ENCODE results near the gene YTHDC1. TPM values are rescaled to one million over a fixed set of nuclear protein-coding genes. Genes with fewer than 3 reads are reported as not detected.

Gene YTHDC1
- total RNA-seq, 1 donor from 2014 or later = 46.2 TPM

GRCh38 chr4:68336530-68336929 is 13.4 kb downstream of the YTHDC1 start:
- no peaks in the 10 kb centered on the region for H3K9me3 ChIP-seq (replicated peaks)
- intact Hi-C loops (cut with micrococcal nuclease) = no loop called here
- no peak overlapping the region for H3K27ac ChIP-seq (replicated peaks)
- TF ChIP-seq, protein P1, sequence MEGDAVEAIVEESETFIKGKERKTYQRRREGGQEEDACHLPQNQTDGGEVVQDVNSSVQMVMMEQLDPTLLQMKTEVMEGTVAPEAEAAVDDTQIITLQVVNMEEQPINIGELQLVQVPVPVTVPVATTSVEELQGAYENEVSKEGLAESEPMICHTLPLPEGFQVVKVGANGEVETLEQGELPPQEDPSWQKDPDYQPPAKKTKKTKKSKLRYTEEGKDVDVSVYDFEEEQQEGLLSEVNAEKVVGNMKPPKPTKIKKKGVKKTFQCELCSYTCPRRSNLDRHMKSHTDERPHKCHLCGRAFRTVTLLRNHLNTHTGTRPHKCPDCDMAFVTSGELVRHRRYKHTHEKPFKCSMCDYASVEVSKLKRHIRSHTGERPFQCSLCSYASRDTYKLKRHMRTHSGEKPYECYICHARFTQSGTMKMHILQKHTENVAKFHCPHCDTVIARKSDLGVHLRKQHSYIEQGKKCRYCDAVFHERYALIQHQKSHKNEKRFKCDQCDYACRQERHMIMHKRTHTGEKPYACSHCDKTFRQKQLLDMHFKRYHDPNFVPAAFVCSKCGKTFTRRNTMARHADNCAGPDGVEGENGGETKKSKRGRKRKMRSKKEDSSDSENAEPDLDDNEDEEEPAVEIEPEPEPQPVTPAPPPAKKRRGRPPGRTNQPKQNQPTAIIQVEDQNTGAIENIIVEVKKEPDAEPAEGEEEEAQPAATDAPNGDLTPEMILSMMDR (IDR thresholded peaks at IDR 0.05; ENCODE audit: borderline replicate concordance) = no peak
- peaks cover 75% of the 10 kb centered on the region for H3K4me1 ChIP-seq
- H3K27me3 ChIP-seq (ENCODE audit: low read depth) = no peaks in the 10 kb centered on the region
- DNase-seq = no peak
- H3K36me3 ChIP-seq = peaks cover 56% of the 10 kb centered on the region
- H3K4me3 ChIP-seq = no peak overlapping the region

- peaks cover 9% of the 10 kb centered on the region for H3K4me1 ChIP-seq
- TF ChIP-seq, protein P1 (IDR thresholded peaks at IDR 0.05; ENCODE audit: borderline replicate concordance) = no peak
- DNase-seq = no peak
- no peak overlapping the region for H3K27ac ChIP-seq (replicated peaks)
- no peak overlapping the region for H3K4me3 ChIP-seq
- H3K9me3 ChIP-seq (replicated peaks) = no peaks in the 10 kb centered on the region
- peaks cover 87% of the 10 kb centered on the region for H3K36me3 ChIP-seq
- intact Hi-C loops (cut with micrococcal nuclease) = no loop called here
- H3K27me3 ChIP-seq (ENCODE audit: low read depth) = no peaks in the 10 kb centered on the region
Observed at GRCh38 chr4:68326141-68326540, 23.7 kb downstream of the YTHDC1 start.

DNA sequence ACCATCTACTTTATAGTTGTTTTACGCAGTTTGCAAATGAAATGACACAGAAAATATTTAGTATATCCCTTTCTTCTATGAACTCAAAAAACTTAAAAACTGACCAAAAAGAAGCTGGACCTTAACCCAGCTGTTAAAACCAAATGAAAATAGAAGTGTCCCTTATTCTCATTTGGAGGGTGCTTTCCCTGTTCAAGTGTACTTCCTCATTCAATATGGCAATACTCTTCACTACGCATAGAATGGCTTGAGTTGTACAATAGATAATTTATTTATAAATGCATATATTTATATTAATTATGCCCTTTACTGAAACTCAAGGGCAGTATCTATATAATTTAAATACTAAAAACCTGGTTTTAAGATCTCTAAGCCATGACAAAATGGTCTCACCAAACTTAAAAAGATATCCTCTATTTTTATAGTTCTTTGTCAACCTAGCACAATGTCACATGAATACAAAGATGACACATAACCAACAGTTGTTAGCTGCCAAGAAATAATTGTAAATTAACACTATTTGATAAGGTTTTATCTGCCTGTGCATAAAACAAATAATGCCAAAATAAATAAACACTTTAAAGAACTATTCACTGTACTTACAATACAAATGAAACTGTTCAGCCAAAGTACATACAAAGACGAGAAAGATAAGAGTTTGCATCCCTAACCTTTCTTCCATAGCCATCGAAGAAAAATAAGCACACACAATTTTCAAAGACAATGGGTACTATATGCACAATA is 25.2 kb downstream of the YTHDC1 start:
- Histone ChIP-seq H3K27ac (replicated peaks) (no peak overlapping the region), H3K36me3 (peaks cover 83% of the 10 kb centered on the region), H3K9me3 (replicated peaks) (no peaks in the 10 kb centered on the region), H3K27me3 (ENCODE audit: low read depth) (no peaks in the 10 kb centered on the region), H3K4me1 (peaks cover 9% of the 10 kb centered on the region), H3K4me3 (no peak overlapping the region)
- DNase-seq = no peak
- intact Hi-C loops (cut with micrococcal nuclease) = no loop called here
- TF ChIP-seq, protein P1 (IDR thresholded peaks at IDR 0.05; ENCODE audit: borderline replicate concordance) = no peak

DNA sequence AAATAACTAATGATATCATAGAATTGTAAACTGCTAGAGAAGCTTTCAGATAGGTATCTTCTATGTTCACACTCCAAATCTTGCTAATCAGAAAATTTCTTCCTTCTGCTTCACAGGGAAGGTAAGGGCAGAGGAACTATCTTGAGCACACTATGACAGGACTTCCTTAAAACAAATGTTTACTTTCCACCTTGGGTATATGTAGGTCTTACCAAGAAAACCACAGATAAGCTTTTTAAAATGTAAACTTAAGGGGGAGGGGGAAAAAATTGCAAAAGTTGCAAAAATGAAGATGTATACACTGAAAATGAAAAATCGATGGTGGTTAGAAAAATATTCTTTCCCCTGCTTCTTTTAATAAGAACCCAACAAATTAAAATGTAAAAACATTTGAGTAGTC is 30.9 kb downstream of the YTHDC1 start:
- no peak overlapping the region for H3K4me3 ChIP-seq
- peaks cover 92% of the 10 kb centered on the region for H3K36me3 ChIP-seq
- no peaks in the 10 kb centered on the region for H3K27me3 ChIP-seq (ENCODE audit: low read depth)
- TF ChIP-seq, protein P1 (IDR thresholded peaks at IDR 0.05; ENCODE audit: borderline replicate concordance) = no peak
- H3K9me3 ChIP-seq (replicated peaks) = no peaks in the 10 kb centered on the region
- H3K4me1 ChIP-seq = no peaks in the 10 kb centered on the region
- H3K27ac ChIP-seq (replicated peaks) = no peak overlapping the region
- DNase-seq = no peak
- intact Hi-C loops (cut with micrococcal nuclease) = no loop called here

DNA sequence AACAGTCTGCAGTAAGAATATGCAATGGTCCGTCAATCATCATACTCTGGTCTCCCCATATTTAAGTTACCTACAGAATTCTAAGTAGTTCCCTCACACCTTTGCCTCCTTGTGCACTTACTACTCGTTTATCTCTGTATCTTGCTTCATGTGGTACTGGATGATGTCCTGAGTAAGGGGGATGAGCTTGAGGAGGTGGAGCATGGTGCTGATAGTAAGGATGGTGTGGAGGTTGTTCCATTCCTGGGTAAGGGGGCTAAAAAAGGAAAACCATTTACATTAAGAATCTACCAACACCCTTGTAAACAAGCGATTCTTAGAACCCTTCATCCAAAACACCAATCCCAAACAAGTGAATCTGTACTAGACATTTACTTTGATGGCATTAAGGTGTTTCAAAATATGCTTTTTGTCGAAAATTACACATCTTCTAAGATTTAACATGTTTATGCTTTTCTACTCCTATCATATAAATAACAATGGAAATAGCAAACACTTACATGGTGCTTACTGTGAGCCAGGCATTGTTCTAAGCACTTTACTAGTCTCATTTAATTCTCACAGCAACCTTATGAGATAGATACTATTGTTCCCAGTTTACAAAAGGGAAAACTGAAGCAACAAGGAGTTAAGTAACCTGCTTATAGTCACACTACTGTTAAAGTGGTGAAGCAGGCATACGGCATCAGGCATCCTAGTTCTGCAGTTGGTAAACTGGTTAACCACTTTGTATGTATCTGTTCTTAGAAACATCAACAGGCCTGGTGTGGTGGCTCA is 33.5 kb downstream of the YTHDC1 start:
- H3K36me3 ChIP-seq = peaks cover 92% of the 10 kb centered on the region
- no peaks in the 10 kb centered on the region for H3K27me3 ChIP-seq (ENCODE audit: low read depth)
- intact Hi-C loops (cut with micrococcal nuclease) = no loop called here
- no peak for DNase-seq
- H3K4me1 ChIP-seq = no peaks in the 10 kb centered on the region
- TF ChIP-seq, protein P1 (IDR thresholded peaks at IDR 0.05; ENCODE audit: borderline replicate concordance) = no peak
- no peak overlapping the region for H3K4me3 ChIP-seq
- H3K9me3 ChIP-seq (replicated peaks) = no peaks in the 10 kb centered on the region
- no peak overlapping the region for H3K27ac ChIP-seq (replicated peaks)

Data from left ventricle myocardium inferior (tissue), 1 donor.